GM10266 (cell line): ENCODE data around the gene NUCB1.

Experiments
- DNase-seq: peaks from one replicate; pipeline ENCODE4 v3.0.0; 2012; ENCODE audit errors: extremely low spot score
- TF ChIP-seq, protein P1 (sequence below): IDR thresholded peaks from 2 replicates; pipeline ENCODE4 v1.5.1; 2012; ENCODE audit warnings: mild to moderate bottlenecking, low read depth; ENCODE audit not compliant: control insufficient read depth, insufficient read depth; ENCODE audit errors: missing control alignments

Gene NUCB1

DNA sequence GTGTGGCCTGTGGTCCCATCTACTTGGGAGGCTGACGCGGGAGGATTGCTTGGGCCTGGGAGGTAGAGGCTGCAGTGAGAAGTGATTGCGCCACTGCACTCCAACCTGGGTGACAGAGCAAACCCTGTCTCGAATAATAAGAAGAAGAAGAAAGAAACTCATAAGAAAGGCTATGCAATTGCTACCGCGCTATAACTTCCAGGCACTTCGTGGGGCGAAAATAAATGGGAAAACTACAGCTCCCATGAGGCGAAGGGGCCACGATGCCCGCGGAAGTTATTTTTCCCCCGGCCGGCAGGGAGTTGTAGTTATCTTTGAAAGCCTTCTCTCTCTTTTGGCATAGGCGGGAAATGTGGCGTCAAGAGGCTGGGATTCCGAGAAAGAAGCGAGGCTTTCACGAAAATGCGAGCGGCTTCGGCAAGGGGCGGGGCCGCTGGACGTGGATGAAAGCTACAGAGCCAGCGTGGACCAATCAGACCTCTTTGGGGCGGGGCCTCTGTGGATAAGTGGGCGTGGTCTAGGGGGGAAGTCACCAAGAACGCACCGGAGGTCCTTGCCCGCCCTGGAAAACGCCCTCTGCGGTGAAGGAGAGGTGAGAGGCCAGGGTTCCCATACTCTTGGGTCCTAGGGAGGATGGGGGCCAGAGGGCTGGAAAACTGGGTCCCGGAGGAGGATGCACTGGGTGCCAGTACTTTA, at the start of gene NUCB1:
NUCB1 (plus strand) TSS at position 532 of the 696 bp plus-strand sequence. CDS start 485 bp downstream, outside the sequence.
- TF ChIP-seq, protein P1, sequence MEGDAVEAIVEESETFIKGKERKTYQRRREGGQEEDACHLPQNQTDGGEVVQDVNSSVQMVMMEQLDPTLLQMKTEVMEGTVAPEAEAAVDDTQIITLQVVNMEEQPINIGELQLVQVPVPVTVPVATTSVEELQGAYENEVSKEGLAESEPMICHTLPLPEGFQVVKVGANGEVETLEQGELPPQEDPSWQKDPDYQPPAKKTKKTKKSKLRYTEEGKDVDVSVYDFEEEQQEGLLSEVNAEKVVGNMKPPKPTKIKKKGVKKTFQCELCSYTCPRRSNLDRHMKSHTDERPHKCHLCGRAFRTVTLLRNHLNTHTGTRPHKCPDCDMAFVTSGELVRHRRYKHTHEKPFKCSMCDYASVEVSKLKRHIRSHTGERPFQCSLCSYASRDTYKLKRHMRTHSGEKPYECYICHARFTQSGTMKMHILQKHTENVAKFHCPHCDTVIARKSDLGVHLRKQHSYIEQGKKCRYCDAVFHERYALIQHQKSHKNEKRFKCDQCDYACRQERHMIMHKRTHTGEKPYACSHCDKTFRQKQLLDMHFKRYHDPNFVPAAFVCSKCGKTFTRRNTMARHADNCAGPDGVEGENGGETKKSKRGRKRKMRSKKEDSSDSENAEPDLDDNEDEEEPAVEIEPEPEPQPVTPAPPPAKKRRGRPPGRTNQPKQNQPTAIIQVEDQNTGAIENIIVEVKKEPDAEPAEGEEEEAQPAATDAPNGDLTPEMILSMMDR, result no peak
- peak; percentile 97 for DNase-seq

DNA sequence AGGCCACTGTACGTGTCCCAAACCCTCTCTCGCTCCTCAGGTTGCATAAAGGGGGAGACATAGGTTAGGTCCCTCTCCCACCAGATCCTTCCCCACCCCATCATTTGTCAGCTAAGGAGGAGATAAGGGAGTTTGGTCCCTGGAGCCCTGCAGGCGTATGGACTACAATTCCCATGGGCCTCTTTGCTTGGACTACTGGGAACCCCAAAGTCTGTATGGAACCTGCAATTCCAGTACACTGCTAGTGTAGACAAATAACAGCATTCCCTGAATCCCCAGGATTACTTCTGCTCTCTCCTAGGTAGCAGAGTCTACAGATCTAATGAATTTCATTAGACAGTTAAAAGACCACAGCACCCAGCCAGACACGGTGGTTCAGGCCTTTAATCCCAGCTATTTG, 47.8 kb upstream of the NUCB1 start:
- DNase-seq, result no peak
- TF ChIP-seq, protein P1, result no peak

DNA sequence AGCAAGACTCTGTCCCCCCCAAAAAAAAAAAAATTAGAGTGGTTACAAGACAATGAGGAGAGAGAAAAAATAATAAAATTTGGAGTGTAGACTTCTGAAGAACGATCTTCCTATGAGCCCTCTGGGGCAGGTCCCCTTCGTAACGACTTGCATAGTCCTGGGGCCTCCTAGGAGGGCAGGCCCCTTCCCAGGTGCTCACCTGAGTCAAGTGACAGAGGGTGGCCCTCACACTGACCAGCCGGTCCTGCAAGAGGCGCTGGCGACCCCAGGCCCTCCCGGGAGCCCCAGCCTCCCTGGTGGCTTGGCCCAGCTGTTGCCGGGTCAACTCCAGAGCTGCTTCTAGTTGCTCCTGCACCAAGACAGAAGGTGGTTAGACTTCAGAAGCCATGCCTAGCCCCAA, 46.6 kb upstream of the NUCB1 start:
- TF ChIP-seq, protein P1, result no peak
- no peak for DNase-seq

DNA sequence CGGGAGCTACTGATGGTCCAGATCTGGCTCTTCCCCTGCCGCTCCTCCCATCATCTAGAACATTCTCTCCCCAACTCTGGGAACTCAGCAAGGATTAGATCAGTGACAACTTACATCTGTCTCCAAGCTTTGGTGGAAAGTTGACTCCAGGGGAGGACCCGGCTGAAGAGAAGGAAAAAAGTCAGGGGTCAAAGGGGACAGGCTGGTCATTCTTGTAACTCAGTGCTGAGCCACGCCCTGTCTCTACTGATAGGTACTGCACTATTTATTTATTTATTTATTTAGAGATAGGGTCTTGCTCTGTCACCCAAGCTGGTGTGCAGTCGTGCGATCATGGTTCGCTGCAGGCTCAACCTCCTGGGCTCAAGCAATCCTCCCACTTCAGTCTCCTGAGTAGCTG, 46.0 kb upstream of the NUCB1 start:
- TF ChIP-seq, protein P1, result no peak
- DNase-seq, result no peak

DNA sequence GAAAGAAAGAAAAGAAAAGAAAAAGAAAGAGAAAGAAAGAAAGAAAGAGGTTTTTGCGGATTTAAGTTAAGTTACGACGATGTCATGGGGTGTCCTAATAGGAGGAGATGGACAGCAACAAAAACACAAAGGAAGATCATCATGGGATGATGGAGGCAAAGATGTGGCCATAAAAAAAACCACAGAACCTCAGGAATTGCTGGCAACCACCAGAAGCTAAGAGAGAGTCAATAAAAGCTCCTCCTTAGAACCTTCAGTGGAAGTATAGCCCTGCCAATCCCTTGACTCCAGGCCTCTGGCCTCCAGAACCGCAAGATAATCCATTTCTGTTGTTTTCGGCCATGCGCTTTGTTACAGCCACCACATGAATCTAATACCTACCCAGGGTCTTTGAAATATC, 43.2 kb upstream of the NUCB1 start:
- TF ChIP-seq, protein P1, result no peak
- no peak for DNase-seq

DNA sequence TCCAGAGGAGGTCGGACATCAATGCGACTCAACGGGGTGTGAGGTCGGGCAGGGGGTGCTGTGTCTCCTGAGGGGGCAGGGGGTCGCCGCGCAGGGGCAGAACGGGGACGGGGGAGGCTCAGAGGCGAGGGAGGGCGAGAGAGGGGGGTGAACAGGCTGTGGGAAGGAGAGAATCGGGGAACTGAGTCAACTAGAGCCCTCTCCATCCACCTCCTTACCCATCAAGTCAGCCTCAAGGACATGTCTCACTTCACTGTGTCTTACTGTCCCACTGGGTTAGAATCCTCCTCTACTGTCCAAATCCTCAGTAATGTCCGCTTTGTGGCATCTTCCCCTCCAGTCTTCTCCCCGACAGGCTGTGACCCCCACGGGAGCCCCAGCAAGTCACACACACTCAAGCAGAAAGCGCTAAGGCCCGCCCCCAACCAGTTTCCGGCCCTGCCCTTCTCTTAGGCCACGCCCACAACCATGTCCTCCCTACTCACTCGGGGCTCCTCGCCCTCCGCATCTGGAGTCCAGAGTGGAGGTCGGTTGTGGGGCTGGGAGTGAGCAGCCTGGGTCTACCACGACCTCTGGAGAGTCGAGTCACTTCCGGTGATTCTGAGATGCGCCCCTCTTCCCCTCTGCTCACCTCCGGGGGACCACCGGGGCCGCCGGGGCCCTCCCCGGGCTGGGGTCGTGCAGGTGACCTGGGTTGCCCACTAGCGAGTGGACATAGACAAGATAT, 41.0 kb upstream of the NUCB1 start:
- DNase-seq, result peak; percentile 64
- TF ChIP-seq, protein P1, result no peak
